Stimulated activated CD4-positive, alpha-beta T cell treated with anti-CD3 and anti-CD28 coated beads, Interleukin-4, amount 100 ng/mL, for 4 hours (primary cell): ENCODE data around the gene MAP2K5.
A peak's percentile ranks its signal among the peaks of the same experiment; 100 is the strongest.

Experiments used
- DNase-seq, 2 experiments: peaks; one replicate each; pipeline ENCODE4 v3.0.0-alpha.2; 2020

The MAP2K5 gene

GRCh38 chr15:67542420-67543347 lies at the start of gene MAP2K5:
Gene MAP2K5 (plus strand): TSS chr15:67542703. CDS start chr15:67543336, 633 bp downstream.
- peak; percentile 78 to 85 for DNase-seq

- no peak for DNase-seq
Observed at GRCh38 chr15:67495585-67495984, 46.9 kb upstream of the MAP2K5 start.

DNA sequence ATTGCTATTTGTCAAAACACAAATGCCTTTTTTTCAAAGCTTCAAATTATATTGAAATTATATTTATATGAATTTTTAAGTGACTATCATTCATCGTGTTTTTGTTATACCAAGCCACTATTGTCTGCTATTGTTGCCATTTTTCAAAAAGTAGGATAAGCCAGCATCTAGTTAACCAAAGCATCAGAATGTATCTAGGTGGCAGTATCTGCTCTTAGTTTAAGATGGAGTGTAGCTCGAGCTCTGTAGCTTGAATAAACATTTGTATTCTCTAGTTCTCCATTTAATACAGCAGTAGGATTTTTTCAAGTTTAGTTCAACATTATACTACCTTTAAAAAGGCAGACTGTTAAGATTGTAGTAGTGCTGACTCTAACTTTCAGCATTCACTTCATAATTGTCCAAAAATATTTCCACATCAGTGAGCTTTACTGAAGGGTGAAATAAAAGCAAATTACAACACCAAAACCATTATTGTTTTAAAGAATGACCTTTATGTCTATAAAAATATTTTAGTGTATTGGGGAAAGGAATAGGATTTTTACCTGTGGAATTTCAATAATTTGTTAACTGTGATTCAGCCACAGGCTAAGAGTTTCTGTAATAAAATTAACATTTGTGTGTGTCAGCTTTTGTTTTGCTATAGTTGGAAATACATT lies 41.2 kb upstream of the MAP2K5 start:
- DNase-seq: no peak

- no peak for DNase-seq
Observed at GRCh38 chr15:67501836-67502461, 40.6 kb upstream of the MAP2K5 start.

DNA sequence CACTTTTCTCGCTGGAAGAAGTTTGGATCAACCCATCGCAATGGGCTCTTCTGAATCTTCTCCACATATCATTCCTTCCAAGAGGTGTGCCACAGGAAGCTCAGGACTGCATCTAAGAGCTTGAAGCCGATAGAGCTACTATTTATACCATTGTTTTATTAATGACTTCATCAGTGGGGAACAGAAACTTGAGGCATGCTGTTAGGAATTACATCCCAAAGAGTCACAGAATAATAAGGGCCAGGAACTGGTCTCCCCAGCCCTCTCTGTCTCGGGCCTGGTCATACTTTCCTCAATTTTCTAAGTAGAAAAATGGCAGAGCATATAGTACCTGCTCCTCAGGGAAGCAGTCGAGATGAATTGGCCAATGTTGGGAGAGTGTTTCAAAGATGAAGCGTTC lies 38.4 kb upstream of the MAP2K5 start:
- DNase-seq: no peak

GRCh38 chr15:67504796-67505195 lies 37.7 kb upstream of the MAP2K5 start:
- DNase-seq: no peak

- DNase-seq: no peak
Observed at GRCh38 chr15:67505675-67506572, 36.6 kb upstream of the MAP2K5 start.

- no peak for DNase-seq
Observed at GRCh38 chr15:67506775-67507747, 35.4 kb upstream of the MAP2K5 start.

GRCh38 chr15:67508407-67508806 lies 34.1 kb upstream of the MAP2K5 start:
- no peak for DNase-seq

DNA sequence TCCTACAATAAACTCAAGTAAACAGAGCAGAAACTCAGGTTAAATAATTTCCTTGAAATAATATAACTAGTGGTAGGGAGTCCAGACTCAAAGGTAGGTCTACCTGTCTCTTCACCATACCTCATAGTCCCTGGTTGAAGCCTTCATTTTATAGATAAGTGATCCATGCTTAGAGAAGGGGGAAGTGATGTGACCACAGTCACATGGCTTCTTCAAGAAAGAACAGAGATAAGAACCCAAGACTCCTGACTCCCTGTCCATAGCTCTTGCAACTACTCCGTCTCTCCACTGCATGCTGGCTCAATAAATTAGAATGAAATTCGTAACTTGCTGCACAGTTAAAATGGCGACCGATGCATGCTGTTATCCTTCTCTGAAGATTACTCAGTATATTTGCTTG lies 32.6 kb upstream of the MAP2K5 start:
- DNase-seq: no peak

- DNase-seq: no peak
Observed at GRCh38 chr15:67510597-67511190, 31.8 kb upstream of the MAP2K5 start.

DNA sequence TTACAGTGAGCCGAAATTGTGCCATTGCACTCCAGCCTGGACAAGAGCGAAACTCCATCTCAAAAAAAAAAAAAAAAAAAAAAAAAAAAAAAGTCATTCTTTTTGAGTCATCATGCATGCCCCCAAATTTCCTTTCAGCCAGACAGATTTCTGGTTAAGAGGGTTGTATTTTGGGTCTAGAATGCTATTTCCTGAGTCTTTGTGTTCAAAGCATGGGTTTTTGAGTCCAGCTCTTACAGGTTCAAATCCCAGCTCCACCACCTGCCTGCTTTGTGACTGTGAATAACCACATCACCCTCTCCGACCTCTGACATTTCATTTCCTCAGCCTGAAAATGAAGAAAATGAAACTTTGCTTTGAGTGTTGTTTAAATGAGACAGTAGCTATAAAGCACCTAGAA lies 30.9 kb upstream of the MAP2K5 start:
- no peak for DNase-seq

DNA sequence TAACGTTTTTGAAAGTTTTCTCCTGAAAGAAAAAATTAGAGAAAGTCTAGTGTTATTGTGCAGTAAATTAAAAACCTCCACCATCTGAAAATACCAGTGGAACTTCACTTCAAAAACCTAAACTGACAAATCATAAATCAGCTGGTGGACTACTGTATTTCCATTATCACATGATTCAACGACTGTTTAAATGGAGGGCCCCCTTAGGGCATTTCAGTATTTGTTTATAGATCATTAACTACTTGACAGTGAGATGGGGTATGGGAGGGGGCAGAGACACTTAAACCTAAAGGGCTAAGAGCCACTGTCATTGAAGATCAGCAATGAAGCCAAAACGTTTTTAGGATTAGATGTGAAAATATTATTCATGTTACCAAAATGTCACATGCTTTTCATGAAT lies 30.4 kb upstream of the MAP2K5 start:
- DNase-seq: no peak

- no peak for DNase-seq
Observed at GRCh38 chr15:67512933-67513714, 29.4 kb upstream of the MAP2K5 start.

- no peak for DNase-seq
Observed at GRCh38 chr15:67515090-67515489, 27.4 kb upstream of the MAP2K5 start.

GRCh38 chr15:67515557-67515956 lies 26.9 kb upstream of the MAP2K5 start:
- DNase-seq: no peak

DNA sequence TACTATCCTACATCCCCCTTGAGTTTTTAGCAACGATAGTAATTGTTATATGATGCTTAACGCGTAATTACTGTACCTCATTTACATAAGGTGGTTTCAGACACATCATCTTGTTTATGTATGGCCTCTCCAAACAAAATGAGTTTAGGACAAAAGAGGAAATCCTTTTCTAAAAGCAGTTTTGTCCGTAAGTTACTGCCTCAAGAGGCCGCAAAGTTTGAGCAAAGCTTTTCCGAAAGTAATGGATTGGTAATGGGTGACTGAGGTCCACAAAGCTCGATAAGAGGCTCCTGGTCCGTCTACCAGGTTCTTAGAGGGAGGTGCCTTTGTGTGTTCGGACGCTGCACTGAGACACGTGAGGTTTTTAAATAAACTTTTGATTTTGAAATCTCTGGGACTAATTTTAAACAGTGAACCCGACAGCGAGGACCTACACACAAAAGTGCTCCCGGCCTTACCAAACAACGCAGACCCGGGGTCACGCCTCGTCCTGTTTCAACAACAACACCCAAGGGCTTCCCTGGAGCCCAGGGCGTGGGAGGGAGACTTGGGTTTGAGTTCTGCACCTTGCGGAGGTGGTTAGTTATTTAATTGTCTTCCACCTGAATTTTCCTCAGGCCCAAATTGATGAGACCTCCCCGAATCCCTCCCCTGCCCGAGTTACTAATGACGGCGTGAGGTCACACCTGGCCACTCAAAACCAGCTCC lies 22.0 kb upstream of the MAP2K5 start:
- DNase-seq: no peak

DNA sequence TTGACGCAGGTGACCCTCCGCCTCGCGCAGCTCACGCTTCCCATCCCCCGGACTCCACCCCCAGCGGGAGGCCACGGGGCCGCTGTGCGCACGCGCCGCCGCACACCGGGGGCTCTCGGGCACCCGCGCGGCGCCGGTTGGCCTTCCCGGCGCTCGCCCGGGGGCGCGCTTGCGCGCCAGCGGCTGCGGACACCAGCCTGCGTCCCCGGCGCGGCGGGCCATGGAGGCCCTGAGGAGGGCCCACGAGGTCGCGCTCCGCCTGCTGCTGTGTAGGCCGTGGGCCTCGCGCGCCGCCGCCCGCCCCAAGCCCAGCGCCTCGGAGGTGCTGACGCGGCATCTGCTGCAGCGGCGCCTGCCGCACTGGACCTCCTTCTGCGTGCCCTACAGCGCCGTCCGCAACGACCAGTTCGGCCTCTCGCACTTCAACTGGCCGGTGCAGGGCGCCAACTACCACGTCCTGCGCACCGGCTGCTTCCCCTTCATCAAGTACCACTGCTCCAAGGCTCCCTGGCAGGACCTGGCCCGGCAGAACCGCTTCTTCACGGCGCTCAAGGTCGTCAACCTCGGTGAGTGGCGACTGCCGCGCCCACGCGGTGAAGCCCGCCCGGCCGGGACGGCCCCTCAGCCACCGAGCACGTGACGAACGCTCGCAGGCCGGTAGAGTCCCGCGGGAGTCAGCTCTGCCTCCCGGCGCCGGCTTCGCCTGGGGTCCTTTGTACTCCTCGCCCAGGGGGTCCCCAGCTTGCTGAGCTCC lies 21.3 kb upstream of the MAP2K5 start, which contains the start of gene C15orf61:
C15orf61 (plus strand) TSS at position 103 of the 754 bp plus-strand sequence; CDS start at position 221, 118 bp downstream.
- peak; percentile 83 to 84 for DNase-seq
